GM18870 (cell line): Measurements from ENCODE around the gene PLBD1.

Experiments
- ATAC-seq: cut with Tn5 transposase; IDR thresholded peaks from one replicate; pipeline ENCODE4 v1.9.1; 2021; ENCODE audit warnings: moderate library complexity; ENCODE audit not compliant: unreplicated experiment

The PLBD1 gene

DNA sequence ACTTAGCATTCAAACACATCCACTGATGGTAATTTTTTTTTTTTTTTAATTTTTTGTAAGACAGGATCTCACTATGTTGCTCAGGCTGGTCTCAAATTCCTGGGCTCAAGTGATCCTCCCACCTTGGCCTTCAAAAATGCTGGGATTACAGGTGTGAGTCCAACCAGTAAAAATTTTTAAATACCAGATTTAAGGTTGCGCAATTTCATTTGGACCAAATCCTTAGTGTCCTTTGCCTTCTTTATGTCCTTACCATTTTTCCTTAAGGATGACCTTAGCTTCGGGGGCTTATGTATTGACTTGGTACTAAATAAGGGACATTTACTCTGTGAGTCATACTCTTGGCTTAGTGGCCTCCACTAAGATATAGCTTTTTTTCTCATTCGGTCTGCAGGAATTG, 4.1 kb upstream of the PLBD1 start:
- no peak for ATAC-seq

DNA sequence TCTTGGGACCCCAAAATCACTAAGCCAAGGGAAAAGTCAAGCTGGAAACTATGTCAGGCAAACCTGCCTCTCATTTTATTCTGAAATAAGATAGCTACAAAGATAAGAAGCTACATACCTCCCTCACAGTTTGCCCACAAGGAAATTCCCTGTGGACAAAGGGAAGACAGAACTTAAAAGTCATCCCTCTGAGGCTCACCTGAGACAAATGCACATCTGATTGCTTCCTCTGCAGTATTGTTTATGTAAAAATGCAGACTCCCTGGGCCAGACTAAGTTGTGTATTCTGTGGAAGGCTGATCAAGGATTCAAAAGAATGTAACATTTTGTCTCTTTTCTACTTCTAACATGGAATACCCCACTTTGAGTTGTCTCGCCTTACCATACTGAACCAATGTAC, 2.5 kb upstream of the PLBD1 start:
- ATAC-seq: no peak

DNA sequence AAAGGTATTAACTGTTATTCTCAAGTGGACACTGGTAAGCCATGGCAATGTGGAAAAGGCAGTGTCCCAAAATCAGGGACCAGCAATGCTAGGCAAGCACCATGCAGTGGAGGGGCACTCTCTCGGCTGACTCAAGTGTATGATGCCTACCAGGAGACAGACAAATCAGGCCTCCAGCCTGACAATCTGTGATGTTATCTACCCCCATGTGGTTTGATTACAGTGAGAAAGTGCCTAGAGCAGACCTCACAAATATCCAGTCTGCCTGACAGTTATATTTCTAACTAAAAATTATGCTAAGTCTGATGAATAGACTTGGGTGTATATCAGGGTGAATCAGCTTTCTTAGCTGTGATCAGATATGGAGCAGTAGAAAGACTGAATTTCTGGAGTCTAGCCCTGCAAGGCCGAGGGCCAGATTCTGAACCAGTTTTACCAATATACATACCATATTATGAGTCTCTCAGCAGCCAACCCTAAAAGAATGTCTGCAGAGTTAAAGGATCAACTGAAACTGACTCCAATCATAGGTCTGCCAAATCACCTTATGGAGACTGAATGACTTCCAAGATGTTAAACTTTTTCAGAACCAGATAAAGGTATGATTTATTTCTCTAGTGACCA, 3.2 kb downstream of the PLBD1 start:
- ATAC-seq: no peak

DNA sequence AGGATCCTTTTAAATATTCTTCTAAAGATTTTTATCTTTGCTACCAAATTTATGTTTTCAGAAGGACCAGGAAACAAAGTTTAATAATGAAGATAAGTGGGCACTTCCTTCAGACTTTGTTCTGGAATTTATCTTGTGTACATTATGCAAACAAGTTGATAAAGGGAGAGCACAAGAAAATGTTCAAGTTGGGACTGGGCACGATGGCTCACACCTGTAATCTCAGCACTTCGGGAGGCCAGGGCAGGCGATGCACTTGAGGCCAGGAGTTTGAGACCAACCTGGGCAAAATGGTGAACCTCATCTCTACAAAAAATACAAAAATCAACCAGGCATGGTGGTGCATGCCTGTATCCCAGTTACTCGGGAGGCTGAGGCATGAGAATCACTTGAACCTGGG, 4.6 kb downstream of the PLBD1 start:
- ATAC-seq: no peak

DNA sequence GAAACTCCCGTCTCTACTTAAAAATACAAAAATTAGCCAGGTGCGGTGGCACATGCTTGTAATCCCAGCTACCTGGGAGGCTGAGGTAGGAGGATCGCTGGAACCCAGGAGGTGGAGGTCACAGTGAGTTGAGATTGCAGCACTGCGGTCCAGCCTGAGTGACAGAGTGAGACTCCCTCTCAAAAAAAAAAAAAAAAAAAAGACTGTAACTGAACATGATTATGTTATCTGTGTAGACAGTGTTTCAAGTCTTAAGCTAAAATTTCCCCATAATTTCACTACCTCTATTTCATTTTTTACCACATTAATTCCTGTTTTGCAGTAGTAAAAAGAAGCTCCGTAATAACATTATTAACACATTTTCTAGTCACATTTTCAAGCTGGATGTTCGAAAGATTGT, 5.4 kb downstream of the PLBD1 start:
- ATAC-seq: no peak

DNA sequence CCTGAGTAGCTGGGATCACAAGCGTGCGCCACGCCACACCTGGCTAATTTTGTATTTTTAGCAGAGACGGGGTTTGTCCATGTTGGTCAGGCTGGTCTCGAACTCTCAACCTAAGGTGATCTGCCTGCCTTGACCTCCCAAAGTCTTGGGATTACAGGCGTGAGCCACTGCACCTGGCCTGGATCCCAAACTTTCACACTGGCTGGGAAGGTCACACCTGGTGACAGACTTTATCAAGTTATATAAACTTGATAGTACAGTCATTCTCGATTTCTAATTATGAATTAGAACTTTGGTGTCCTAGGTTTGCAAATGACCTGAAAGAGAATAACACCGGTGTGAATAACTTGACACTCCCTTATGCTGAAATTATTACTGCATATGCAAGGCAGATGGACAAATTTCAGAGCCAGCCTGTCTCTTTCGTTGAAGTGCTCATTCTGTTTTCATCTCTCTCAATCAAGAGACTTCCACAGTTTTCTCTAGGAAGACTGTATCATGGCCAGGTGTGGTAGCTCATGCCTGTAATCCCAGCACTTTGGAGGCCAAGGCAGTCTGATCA, 5.9 kb downstream of the PLBD1 start:
- no peak for ATAC-seq

DNA sequence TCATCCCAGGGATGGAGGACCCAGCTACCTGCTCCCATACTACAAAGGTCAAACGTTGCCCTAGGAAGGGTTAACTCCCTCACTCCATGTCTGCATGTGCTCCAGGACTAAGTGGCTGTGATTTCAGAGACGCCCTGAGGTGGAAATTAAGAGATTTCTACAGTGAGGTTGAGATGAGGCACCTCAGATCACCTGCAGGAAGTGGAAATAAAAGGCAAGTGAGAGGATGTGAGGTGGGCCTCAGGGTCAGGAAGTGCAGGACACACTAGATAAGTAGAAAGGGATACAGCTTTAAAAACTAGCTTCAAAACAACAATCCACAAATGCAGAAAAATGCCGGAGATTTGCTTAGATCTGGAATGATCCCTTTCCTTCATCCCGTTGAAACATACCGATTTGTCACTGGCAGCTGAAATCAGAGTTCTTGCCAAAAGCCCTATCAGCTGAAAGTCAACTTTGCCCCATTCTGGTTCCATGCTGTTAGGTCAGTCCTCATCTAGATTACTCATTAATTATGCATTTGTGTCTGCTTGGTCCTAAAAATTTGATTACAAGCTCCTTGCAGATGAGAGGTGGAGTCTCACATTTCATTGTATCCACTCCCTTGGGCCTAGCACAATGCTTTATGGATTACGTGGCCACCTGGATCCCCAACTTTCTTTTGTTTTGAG, 6.6 kb downstream of the PLBD1 start:
- no peak for ATAC-seq

DNA sequence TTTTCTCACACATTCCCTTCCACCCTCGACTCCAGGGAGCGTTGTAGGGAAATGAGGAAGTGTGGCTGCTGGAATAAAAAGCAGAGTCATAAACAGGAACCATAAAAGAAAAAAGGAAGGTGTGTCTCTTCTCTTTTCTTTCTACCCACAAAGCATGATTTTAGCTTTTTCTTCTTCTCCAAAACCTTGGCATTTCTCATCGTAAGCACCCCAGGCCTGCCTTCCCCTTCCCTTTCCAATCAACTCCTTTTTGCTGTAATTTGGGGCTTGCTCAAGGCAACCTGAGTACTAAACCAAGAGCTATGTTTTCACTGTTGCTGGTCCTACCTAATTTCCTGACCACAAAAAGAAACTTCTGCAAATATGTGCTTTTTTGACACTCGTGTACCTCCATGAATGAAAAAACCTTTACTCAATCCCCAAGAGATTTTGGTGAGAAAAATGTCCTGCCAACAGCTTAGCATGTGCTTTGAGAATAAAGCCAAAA, 9.2 kb downstream of the PLBD1 start:
- no peak for ATAC-seq

DNA sequence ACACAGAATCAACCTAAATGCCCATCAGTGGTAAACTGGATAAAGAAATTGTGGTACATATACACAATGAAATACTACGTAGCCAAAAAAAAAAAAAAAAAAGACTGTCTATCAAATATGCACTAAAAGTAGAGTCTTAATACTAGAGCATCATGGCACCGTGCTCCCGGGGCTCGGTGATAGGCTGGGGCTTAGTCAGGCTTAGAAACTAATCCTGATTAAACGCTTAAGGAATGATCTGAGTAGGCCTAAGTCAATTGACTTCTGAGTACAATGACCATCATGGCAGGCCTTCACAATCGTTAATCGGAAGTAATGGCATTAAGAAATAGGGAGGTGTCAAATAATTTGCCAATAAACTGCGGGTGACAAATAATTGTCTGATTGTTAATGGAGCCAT, 9.7 kb downstream of the PLBD1 start:
- ATAC-seq: no peak

DNA sequence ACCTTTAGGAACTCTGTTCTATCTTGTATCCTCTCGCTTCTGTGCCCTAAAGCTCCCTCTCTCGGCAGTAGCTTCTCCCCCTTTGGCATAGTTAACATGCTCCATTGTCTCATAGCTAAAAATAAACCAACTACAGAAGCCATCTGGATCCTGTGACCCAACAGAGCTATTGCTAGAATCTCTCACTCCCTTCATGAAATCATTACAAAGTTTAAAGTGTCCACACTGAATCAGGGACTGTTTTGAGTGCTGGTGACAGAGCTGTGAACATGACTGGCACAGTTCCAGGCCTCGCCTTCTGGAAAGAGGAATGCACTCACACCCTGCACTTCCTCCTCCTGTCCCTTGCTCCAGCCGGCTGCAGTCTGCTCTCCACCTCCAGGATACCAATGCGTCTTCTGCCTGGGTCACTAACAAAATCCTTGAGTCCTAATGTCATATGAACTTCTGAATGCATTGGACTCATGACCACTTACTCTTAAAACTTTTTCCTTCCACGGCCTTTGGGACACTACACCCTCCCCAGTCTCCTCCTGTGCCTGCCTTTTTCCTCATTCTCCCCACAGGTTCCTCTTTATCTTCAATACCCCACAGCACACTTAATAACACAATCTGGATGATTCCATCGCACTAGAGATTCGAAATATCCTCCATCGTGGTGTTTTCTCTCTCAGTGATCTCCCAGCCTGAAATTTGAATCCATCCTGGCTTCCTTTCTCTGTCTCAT, 13.2 kb downstream of the PLBD1 start:
- no peak for ATAC-seq

DNA sequence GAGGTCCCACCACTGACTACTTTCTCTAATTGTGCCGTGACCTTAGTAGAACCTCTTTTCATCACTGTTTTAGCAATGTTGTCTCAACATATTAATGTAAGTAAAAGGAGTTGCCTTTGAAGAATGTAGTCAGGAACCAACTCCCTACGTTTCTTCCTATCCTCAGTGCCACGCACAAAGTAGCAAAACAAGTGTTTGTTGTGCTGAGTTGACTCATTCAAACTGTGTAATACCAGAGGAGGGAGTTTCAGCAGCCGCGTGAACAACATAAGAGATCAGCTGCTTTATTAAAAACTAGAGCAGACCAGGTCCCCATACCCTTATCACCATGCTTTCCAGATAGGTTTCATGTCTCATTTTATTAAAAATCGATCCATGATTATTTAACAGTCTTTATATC, 19.1 kb downstream of the PLBD1 start:
- no peak for ATAC-seq

DNA sequence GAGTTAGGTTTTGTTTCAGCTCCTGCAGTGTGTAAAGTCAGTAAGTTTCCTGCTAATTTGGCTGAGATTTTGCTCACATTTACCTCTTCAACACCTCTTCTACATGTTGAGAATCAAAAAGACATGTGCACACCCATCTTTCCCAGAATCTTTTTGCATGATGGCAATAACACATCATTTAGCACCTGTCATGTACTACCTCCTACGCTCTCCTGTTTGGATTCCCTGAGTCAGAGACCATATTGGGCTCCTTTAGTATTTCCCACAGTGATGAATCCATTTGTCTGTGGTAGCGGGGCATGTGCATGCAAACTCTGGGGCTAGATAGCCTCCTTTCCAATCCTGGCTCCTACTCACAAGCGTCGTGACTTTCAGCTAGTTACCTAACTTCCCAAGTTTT, 20.1 kb downstream of the PLBD1 start:
- no peak for ATAC-seq

DNA sequence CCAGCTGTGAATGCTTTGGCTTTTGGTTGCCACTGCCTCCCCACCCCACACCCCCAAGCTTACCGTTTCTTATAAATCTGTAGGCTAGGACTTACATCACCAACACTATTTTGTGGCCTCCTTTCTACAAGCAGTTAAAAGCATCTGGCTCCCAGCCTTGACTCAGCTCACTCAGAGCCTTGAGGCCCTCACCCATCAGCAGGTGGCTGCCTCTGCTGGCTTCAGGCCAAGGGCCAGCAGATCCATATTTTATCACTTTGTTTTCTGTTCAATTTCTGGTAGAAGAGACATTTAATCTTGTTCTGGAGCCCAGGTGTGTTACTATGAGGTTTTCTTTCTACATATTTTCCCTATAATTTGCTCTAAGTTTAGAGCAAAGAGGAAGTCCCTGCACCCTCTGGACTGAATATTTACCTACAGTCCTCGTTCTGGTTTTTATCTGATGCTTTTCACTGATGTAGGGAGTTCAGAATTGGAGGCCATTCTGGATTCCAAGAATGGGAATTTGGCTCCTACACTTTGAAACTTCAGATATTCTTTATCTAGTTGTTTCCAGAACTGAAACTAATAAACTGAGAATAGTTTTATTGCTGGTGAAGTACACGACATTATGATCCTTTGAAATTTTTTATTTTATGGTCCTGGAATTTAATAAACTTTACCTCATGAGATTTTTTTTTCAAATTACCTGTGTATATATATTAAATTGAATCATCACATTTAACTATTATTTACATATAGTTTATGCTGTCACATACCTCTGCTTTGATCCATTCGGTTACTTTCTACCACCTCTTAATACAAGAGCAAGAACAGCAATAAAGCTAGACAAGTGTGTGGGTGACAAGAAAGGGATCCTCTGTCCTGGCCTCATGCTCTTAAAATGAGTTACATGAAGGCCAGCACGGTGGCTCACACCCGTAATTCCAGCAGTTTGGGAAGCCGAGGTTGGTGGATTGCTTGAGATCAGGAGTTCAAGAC, 22.2 kb downstream of the PLBD1 start:
- ATAC-seq: no peak

DNA sequence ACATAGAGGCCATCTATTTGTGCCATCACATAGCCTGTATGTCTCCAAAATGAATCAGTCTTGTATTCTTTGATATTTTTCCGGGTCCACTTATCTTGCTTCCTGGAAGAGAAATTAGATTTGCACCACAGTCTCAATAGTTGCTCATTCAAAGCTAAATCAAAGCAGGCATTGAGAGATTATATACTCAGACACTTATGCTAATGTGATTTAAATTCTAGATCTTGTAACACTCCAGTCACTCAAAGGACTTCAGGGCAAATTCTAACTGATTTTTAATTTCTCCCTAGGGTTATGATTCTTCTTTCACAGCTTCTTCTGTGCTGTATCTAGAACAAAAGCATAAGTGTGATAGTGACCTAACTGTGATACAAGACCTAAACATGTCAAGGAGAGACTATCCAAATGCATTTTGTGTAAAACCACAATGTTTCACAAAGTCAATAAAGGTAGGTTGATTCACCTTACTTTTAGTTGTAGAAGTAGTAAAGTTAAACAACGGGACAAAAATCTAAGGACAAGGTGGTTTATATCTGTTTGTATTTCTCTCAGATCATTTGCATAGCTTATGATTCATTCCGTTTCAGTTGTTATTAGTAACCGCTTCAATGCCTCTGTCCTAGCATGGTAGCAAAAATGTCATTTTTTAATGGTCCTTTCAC, 26.8 kb downstream of the PLBD1 start:
- peak; percentile 55 for ATAC-seq

DNA sequence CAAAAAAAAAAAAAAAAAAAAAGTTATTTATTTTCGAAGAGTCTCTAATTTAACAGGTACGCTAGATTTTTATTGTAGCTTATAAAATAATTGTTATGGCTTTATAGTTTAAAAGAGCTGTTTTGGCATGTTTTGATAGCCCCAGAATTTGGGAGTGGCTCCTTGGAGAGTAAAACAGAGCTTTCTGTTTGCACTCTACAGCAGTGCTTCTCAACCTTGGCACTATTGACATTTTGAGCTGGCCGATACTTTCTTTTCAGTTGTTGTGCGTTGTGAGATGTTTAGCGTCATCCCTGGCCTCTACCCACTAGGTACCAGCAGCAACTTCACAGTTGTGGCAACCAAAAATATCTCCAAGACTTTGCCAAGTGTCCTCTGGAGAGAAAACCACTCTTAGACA, 30.6 kb downstream of the PLBD1 start:
- ATAC-seq: no peak

DNA sequence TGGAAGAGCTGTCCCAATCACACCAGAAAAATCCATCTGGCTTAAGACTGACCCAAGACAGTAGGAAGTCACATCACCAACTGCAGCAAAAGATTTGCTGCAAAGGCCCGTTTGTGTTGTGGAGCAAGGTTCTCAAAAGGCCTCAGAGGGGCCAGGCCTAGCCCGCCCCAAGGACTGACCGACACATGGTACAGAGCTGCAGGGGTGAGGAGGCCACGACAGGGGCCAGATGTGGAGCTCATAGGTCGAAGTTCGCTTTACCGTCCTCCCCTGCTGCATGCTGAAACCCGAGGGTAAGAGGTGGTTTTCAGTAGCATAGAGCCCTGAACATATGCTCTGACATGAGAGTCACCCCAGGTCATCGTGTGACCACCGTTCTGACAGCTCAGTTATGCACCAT, 35.5 kb downstream of the PLBD1 start:
- no peak for ATAC-seq

DNA sequence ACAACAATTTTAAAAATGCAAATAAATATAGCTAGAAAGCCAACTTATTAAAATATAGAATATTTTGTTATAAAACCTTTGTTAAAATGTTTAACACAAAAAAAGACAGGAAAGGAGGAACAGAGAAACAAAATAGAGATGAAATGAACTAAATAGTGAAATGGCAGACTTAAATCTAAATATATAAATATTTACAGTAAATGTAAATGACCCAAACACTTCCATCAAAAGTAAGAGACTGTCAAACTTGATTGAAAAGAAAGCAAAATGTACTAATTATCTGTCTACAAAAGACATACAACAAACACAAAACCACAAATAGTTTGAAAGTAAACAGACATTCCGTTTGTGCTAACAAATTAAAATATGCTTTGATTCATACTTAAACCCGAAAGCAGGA, 41.7 kb downstream of the PLBD1 start:
- ATAC-seq: no peak

DNA sequence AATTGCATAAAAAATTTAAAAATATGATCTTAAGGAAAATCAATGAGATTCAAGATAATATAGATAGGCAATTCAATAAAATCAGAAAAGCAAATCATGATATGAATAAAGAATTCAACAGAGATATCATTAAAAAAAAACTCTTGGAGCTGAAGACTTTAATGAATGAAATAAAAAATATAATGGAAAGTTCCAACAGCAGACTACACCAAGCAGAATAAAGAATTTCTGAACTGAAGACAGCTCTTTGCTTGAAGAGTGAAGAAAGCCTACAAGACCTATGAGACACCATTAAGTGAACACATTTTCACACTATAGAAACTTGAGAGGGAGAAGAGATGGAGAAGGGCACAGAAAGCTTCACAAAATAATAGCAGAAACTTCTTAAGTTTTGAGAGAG, 45.9 kb downstream of the PLBD1 start:
- ATAC-seq: no peak

DNA sequence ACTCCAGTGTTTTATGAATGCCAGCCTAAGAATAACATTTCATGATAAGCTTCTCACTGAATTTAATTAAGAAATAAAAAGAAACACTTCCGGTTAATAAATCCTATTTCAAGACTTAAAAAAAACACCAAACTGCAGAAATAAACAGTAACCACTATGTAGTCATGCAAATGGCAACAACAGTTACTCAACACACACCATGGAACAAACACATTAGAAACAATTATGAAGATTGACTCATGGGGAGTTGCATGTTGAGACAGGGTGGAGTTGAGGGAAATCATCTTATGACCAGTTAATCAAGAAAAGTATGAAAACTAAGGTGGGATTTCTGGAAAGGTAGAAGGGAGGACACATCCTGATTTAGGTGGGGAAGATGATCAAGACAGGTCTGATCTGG, 52.7 kb downstream of the PLBD1 start:
- no peak for ATAC-seq

DNA sequence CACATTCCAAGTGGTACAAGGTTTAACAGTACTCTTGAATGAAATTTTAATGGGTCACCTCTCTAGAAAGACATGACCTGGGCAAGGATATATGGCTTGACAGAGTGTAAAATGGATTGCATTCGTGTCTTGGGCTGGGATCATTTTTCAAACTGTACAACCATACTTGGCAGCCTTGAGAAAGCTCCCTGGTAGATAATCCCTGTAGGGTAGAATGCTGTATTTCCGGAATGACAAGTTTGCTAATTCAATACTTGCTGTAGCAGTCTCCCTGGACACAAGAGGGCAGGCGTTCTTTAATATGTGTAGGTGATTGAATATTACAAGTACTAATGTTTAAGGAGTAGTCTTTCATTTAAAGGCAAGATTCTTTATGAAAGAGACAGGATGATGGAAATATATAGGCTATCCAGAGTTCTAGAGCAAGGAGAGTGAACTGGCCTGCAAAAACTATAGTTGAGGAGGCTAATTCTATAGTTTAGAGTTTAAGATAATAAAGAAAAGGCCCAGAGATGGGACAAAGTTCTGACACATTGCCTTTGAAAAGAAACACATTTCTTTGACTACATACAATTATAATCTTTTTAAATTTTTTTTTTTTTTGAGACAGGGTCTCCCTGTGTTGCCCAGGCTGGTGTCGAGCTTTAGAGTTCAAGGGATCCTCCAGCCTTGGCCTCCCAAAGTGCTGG, 53.4 kb downstream of the PLBD1 start:
- ATAC-seq: no peak
